ENCODE results near the gene MAPK9. TPM values are rescaled to one million over a fixed set of nuclear protein-coding genes. Genes with fewer than 3 reads are reported as not detected.

The MAPK9 gene
- total RNA-seq, 3 donors from 2014 or later: 31.2 to 37.9 (median 34.7) TPM

GRCh38 chr5:180338001-180338707, 46.3 kb upstream of the MAPK9 start:
- no peak for TF ChIP-seq CTCF (IDR thresholded peaks at IDR 0.05)
- H3K36me3 ChIP-seq: no peaks in the 10 kb centered on the region
- no peak for DNase-seq (ENCODE audit: low spot score in 2 of 2)
- H3K27ac ChIP-seq: no peak overlapping the region
- H3K4me1 ChIP-seq: no peaks in the 10 kb centered on the region
- H3K27me3 ChIP-seq: no peaks in the 10 kb centered on the region
- H3K9me3 ChIP-seq: no peaks in the 10 kb centered on the region
- intact Hi-C loops (cut with DNase I; ENCODE audit: low total_unique reads): no loop called here
- no peak overlapping the region for H3K4me3 ChIP-seq

- H3K9me3 ChIP-seq: no peaks in the 10 kb centered on the region
These were observed 44.5 kb upstream of the MAPK9 start for GRCh38 chr5:180336234-180337020.

DNA sequence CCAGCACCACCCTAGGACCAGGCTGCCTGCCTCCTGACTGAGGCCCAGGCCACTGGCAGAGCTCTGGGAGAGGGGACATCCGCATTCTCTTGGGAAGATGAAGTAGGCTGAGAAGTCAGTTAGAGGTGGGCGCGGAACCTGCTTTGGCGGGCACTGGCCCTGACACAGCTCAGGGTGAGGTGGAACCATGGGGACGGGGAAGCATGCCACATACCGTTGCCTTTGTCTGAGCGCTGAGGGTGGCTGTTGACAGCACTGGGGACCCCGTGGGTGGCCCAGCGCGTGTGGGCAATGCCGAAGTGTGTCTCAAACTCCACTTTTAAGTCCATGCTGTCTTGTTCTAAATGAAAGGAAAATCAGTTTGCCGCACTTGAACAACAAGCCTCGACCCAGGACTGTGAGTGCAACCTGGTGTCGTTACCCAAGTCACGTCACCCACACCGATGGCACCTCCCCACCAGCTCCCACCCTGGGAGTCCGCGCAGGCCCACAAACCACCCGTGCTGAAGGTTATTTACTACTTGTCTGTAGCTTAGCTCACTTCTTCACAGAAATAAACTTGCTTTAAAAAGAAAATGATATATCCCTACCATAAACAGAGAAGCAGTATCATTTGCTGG, 43.8 kb upstream of the MAPK9 start:
- Histone ChIP-seq H3K27me3 (no peaks in the 10 kb centered on the region), H3K36me3 (no peaks in the 10 kb centered on the region), H3K27ac (peak overlapping the region in 1 of 2 donors; percentile 3), H3K4me1 (no peaks in the 10 kb centered on the region), H3K9me3 (no peaks in the 10 kb centered on the region), H3K4me3 (no peak overlapping the region)
- intact Hi-C loops (cut with DNase I; ENCODE audit: low total_unique reads): no loop called here
- DNase-seq (ENCODE audit: low spot score in 2 of 2): no peak
- no peak for TF ChIP-seq POLR2A (IDR thresholded peaks at IDR 0.05)
- no peak for TF ChIP-seq CTCF (IDR thresholded peaks at IDR 0.05)
- TF ChIP-seq POLR2AphosphoS5 (IDR thresholded peaks at IDR 0.05): no peak

More at GRCh38 chr5:180336234-180337020, 44.5 kb upstream of the MAPK9 start:
- no peak for DNase-seq (ENCODE audit: low spot score in 2 of 2)
- Histone ChIP-seq H3K4me1 (no peaks in the 10 kb centered on the region), H3K36me3 (no peaks in the 10 kb centered on the region), H3K27ac (no peak overlapping the region), H3K4me3 (no peak overlapping the region), H3K27me3 (no peaks in the 10 kb centered on the region)
- intact Hi-C loops (cut with DNase I; ENCODE audit: low total_unique reads): no loop called here
- TF ChIP-seq POLR2AphosphoS5 (IDR thresholded peaks at IDR 0.05) (no peak), POLR2A (IDR thresholded peaks at IDR 0.05) (no peak), CTCF (IDR thresholded peaks at IDR 0.05) (no peak)

GRCh38 chr5:180334751-180335613, 43.1 kb upstream of the MAPK9 start:
- no peak for TF ChIP-seq POLR2AphosphoS5 (IDR thresholded peaks at IDR 0.05)
- Histone ChIP-seq H3K36me3 (no peaks in the 10 kb centered on the region), H3K4me1 (no peaks in the 10 kb centered on the region), H3K9me3 (no peaks in the 10 kb centered on the region), H3K27ac (peak overlapping the region in 1 of 2 donors; percentile 38), H3K4me3 (no peak overlapping the region), H3K27me3 (no peaks in the 10 kb centered on the region)
- DNase-seq (ENCODE audit: low spot score in 2 of 2): no peak
- intact Hi-C loops (cut with DNase I; ENCODE audit: low total_unique reads): no loop called here

- H3K4me1 ChIP-seq: no peaks in the 10 kb centered on the region
- no peak overlapping the region for H3K4me3 ChIP-seq
- no peaks in the 10 kb centered on the region for H3K36me3 ChIP-seq
- intact Hi-C loops (cut with DNase I; ENCODE audit: low total_unique reads): no loop called here
- no peaks in the 10 kb centered on the region for H3K9me3 ChIP-seq
- peak overlapping the region in 1 of 2 donors; percentile 38 for H3K27ac ChIP-seq
- TF ChIP-seq POLR2A (IDR thresholded peaks at IDR 0.05): no peak
- no peak for TF ChIP-seq CTCF (IDR thresholded peaks at IDR 0.05)
- TF ChIP-seq POLR2AphosphoS5 (IDR thresholded peaks at IDR 0.05): no peak
- DNase-seq (ENCODE audit: low spot score in 2 of 2): no peak
- H3K27me3 ChIP-seq: no peaks in the 10 kb centered on the region
These were observed 42.3 kb upstream of the MAPK9 start for GRCh38 chr5:180334176-180334575.
